ENCODE measurements around the gene SLC6A4. TPM values are rescaled to one million over a fixed set of nuclear protein-coding genes. Genes with fewer than 3 reads are reported as not detected.

The SLC6A4 gene
- polyA plus RNA-seq, 3 donors: not detected

GRCh38 chr17:30234296-30234695 lies 1.2 kb downstream of the SLC6A4 start:
- WGBS (ENCODE audit: insufficient coverage): 91% methylated on average over 5 of the region's 6 CpGs

GRCh38 chr17:30232824-30233427 lies 2.6 kb downstream of the SLC6A4 start:
- peak overlapping the region in 1 of 2 donors; percentile 19 for H3K4me3 Mint-ChIP-seq

More at GRCh38 chr17:30234296-30234695, 1.2 kb downstream of the SLC6A4 start:
- Histone ChIP-seq H3K4me2 (replicated peaks; ENCODE audit: extremely low read depth, low read length, poor library complexity, severe bottlenecking) (no peak overlapping the region), H2AFZ (ENCODE audit: insufficient read depth, low read depth, low read length, poor library complexity, severe bottlenecking) (no peak overlapping the region), H3K4me3 (replicated peaks in 1 of 3; ENCODE audit: low read depth in 2 of 3, low read length in 3 of 3) (no peak overlapping the region), H3K79me2 (ENCODE audit: insufficient read depth, low read length) (no peaks in the 10 kb centered on the region), H3K27me3 (ENCODE audit: control insufficient read depth in 2 of 2, insufficient read depth in 2 of 2, low read length in 2 of 2) (peaks cover 43 to 63% of the 10 kb centered on the region in 2 donors), H3K27ac (ENCODE audit: low read depth in 1 of 2, low read length in 2 of 2) (no peak overlapping the region), H4K20me1 (ENCODE audit: insufficient read depth, low read length) (no peaks in the 10 kb centered on the region), H3K9me3 (replicated peaks in 1 of 2; ENCODE audit: control insufficient read depth in 1 of 2, insufficient read depth in 1 of 2, low read length in 2 of 2) (peaks cover 0 to 15% of the 10 kb centered on the region in 2 donors), H3K36me3 (replicated peaks in 1 of 2; ENCODE audit: control insufficient read depth in 1 of 2, insufficient read depth in 2 of 2, low read length in 2 of 2) (no peaks in the 10 kb centered on the region), H3K4me1 (ENCODE audit: control insufficient read depth in 1 of 2, insufficient read depth in 2 of 2, low read length in 2 of 2) (peaks cover 32 to 42% of the 10 kb centered on the region in 2 donors), H3K9ac (ENCODE audit: insufficient read depth, low read length, poor library complexity, severe bottlenecking) (no peak overlapping the region)
- Mint-ChIP-seq H3K27me3 (ENCODE audit: low read depth in 3 of 3) (peaks cover 67 to 75% (median 74%) of the 10 kb centered on the region in 3 donors), H3K27ac (no peak overlapping the region), H3K36me3 (peaks cover 0 to 8% of the 10 kb centered on the region in 2 donors), H3K4me3 (peak overlapping the region in 1 of 2 donors; percentile 84), H3K9me3 (peaks cover 2 to 32% (median 10%) of the 10 kb centered on the region in 7 donors), H3K4me1 (peaks cover 53% of the 10 kb centered on the region)
- no peak for TF ChIP-seq CTCF (IDR thresholded peaks at IDR 0.05)
- no peak for DNase-seq
- intact Hi-C loops (cut with micrococcal nuclease): no loop called here

More at GRCh38 chr17:30232824-30233427, 2.6 kb downstream of the SLC6A4 start:
- intact Hi-C loops (cut with micrococcal nuclease): no loop called here
- H3K27ac ChIP-seq (ENCODE audit: low read depth in 1 of 2, low read length in 2 of 2): no peak overlapping the region
- H3K36me3 Mint-ChIP-seq: peaks cover 0 to 6% of the 10 kb centered on the region in 2 donors
- peaks cover 37 to 49% of the 10 kb centered on the region in 2 donors for H3K27me3 ChIP-seq (ENCODE audit: control insufficient read depth in 2 of 2, insufficient read depth in 2 of 2, low read length in 2 of 2)
- peaks cover 53% of the 10 kb centered on the region for H3K4me1 Mint-ChIP-seq
- 87% methylated on average over 11 of the region's 11 CpGs for WGBS (ENCODE audit: insufficient coverage)
- H3K9me3 ChIP-seq (replicated peaks in 1 of 2; ENCODE audit: control insufficient read depth in 1 of 2, insufficient read depth in 1 of 2, low read length in 2 of 2): peaks cover 0 to 11% of the 10 kb centered on the region in 2 donors
- no peak overlapping the region for H3K27ac Mint-ChIP-seq
- no peak for TF ChIP-seq CTCF (IDR thresholded peaks at IDR 0.05)
- H3K9ac ChIP-seq (ENCODE audit: insufficient read depth, low read length, poor library complexity, severe bottlenecking): no peak overlapping the region
- no peaks in the 10 kb centered on the region for H4K20me1 ChIP-seq (ENCODE audit: insufficient read depth, low read length)
- no peak overlapping the region for H2AFZ ChIP-seq (ENCODE audit: insufficient read depth, low read depth, low read length, poor library complexity, severe bottlenecking)
- no peaks in the 10 kb centered on the region for H3K36me3 ChIP-seq (replicated peaks in 1 of 2; ENCODE audit: control insufficient read depth in 1 of 2, insufficient read depth in 2 of 2, low read length in 2 of 2)
- H3K4me2 ChIP-seq (replicated peaks; ENCODE audit: extremely low read depth, low read length, poor library complexity, severe bottlenecking): no peak overlapping the region
- no peak overlapping the region for H3K4me3 ChIP-seq (replicated peaks in 1 of 3; ENCODE audit: low read depth in 2 of 3, low read length in 3 of 3)
- no peak for DNase-seq
- peaks cover 2 to 28% (median 10%) of the 10 kb centered on the region in 7 donors for H3K9me3 Mint-ChIP-seq
- peaks cover 32 to 44% of the 10 kb centered on the region in 2 donors for H3K4me1 ChIP-seq (ENCODE audit: control insufficient read depth in 1 of 2, insufficient read depth in 2 of 2, low read length in 2 of 2)
- peaks cover 54 to 63% (median 61%) of the 10 kb centered on the region in 3 donors for H3K27me3 Mint-ChIP-seq (ENCODE audit: low read depth in 3 of 3)
- H3K79me2 ChIP-seq (ENCODE audit: insufficient read depth, low read length): no peaks in the 10 kb centered on the region

Measured in CD14-positive monocyte (primary cell).